Activated naive CD4-positive, alpha-beta T cell treated with anti-CD3 and anti-CD28 coated beads, Interleukin-2, amount 50 U/mL, for 16 hours (primary cell): ENCODE data around the gene LYAR.

Experiments
- DNase-seq: peaks from one replicate; pipeline ENCODE4 v3.0.0-alpha.2; 2020

The LYAR gene

DNA sequence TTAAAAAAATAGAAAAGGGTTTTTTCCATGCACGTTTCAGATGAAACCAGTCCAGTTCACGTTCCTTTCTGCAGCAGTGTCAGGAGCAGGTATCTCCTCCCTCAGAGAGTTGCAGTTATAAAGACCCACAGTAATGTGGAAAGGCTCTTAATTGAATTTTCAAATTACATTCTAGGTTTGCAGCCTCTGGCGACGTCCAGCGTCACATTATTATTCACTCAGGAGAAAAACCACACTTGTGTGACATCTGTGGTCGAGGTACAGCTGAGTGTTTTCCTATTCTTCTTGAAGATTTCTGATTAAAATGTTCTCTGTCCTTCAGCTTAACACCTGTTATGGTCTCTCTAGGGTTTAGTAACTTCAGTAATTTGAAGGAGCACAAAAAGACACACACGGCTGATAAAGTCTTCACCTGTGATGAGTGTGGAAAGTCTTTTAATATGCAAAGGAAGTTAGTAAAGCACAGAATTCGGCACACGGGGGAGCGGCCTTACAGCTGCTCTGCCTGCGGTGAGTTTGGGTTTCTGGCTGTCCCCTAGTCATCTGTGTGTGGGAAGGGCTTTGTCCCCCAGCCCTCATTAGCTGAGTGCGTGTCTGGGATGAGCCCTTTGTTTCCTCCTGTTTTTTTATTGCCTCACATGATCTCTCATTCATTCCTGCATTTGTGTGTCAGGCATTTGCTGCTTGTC is 25.7 kb upstream of the LYAR start:
- DNase-seq = no peak

DNA sequence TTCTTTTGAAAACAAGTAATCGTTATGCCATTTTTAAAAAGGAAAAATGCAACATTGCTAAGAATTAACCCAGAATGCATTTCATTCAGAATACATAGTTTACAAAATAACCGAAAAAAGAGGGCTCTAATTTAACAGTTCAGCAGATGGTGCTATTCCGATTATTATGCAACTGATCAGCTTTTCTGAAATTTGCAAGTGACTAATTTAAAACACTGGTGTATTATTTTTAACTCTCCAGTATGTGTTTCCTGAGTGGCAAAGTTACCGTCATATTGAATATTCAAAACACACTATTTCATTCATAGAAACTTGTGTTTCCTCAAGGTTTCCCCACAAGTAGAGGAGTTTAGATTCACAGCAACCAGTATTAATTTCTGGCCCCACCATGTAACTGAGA is 21.2 kb upstream of the LYAR start:
- no peak for DNase-seq

DNA sequence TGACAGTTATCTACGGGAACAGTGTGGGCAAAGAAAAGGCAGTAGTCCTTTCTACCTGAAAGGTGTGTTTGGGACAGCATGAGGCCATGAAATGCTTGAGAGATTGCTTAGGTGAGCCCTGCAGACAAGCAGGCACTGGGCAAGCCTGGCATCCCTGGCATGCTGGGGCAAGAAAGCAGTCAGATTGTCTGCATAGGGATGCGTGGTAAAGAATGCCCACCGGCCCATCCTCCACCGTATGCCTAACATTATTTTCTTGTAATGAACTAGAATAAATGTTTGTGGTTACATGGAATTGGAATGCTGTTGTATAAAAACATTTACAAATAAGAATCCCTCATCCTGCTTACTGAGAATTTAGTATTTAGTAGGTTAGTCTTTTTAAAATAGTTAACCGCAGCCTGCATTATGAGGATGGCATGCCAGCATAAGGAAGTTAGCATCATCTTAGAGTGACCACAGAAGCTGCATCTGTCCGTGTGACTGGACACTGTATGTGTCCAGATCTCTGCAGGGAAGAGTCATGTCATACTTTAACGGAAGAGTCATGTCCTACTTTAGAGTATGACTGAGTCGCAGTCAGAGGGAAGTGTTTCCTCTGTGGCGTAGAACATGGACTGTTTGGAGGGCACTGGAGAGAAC is 19.0 kb upstream of the LYAR start:
- no peak for DNase-seq

DNA sequence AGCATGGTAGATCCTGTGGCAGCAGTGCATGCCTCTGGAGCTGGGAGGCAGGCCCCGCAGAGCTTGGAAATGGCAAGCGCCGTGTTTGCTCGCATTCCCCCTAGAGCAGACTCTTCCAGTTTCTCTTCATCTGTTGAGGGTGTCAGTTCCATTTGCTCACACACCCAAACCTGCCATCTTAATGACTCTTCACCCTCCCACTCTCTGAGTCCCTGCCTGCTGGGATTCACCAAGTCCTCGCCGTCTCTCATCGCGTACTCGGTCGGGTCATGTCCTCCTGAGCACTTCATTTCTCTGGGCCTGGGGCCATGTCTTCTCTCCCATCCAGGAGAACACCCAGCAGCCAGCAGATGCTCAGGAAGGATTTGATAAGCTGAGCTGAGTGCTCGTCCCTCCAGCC is 17.0 kb upstream of the LYAR start:
- DNase-seq = no peak

DNA sequence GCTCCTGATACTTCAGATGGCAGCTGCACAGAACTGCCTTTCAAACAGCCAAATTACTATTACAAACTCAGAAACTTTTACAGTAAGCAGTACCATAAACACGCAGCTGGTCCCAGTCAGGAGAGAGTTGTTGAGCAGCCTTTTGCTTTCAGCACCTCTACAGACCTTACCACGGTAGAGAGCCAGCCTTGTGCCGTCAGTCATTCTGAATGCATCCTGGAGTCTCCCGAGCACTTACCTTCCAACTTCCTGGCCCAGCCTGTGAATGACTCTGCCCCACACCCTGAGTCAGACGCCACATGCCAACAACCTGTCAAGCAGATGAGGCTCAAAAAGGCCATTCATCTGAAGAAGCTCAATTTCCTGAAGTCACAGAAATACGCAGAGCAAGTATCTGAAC is 12.5 kb upstream of the LYAR start:
- no peak for DNase-seq

DNA sequence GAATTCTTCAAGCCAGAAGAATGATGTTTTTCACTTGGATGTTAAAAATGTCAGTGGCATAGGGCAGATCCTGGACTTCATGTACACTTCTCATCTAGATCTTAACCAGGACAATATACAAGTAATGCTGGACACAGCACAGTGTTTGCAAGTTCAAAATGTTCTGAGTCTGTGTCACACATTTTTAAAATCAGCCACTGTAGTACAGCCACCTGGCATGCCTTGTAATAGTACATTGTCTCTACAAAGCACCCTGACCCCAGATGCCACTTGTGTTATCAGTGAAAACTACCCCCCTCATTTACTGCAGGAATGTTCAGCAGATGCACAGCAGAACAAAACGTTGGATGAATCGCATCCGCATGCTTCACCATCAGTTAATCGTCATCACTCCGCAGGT is 12.0 kb upstream of the LYAR start:
- DNase-seq = no peak

DNA sequence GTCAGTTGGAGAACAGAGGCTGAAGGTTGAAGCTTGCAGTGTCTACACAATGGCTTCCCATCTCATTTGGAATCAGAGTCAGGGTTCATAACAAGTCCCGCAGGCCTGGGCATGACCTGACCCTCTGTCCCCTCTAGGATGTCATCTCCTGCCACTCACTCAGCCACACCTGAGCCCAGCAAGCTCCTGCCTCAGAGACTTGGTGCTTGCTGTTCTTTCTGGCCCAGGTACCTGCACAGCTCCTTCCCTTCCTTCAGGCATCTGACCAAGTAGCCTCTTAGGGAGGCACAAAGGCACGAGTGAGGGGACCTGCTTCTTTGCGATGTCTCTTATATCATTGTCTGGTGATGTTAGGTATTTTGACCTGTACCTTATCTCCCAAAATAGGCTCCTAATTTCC is 9.1 kb upstream of the LYAR start:
- DNase-seq = no peak

DNA sequence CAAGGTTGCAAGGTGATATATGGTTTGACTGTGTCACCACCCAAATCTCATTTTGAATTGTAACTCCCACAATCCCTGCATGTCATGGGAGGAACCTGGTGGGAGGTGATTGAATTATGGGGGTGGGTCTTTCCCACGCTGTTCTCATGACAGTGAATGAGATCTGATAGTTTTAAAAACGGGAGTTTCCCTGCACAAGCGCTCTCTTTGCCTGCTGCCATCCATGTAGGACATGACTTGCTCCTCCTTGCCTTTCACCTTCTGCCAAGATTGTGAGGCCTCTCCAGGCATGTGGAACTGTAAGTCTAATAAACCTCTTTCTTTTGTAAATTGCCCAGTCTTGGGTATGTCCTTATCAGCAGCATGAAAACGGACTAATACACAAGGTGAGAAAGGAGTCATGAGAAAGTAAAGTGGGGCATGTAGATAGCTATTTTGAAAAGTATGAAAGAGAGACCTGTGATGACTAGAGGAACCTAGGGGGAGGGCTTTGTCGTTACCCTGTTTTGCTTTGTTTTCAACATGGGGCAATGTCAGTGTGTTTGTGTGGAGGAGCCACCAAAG is 6.4 kb upstream of the LYAR start:
- no peak for DNase-seq

DNA sequence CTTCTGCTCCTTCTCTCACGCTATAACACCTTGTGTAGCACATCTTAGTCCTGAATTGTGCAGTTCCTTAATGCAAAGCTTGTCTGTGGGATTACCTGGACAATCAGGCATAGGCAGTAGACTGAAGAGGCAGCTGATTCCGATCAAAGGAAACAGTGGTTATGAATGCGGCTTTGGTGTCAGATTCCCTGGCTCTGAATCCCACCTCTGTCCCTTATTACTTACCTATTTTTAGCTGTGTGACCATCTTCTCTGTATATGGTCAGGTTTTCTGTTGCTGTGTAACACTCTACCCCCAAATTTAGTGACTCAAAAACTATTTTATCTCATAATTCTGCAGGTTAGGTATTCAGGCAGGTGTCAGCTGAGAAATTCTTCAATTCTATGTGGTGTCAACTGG is 3.3 kb upstream of the LYAR start:
- DNase-seq = no peak

DNA sequence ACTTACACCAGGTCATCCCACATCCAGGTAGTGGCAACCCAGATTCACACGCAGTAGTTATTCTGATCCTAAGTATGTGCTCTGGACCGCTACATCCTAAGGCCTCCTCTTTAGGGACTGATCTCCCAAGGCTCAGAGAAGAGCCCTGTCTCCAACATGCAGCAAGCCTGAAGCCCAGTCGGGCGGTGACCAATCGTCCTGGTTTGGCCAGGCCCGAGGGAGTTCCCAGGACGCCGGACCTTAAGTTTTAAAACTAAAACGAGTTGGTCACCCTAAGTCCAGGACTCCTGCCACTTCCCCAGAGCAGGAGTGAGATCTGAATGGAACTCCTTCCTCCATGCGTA is 385 bp downstream of the LYAR start:
- DNase-seq = no peak

DNA sequence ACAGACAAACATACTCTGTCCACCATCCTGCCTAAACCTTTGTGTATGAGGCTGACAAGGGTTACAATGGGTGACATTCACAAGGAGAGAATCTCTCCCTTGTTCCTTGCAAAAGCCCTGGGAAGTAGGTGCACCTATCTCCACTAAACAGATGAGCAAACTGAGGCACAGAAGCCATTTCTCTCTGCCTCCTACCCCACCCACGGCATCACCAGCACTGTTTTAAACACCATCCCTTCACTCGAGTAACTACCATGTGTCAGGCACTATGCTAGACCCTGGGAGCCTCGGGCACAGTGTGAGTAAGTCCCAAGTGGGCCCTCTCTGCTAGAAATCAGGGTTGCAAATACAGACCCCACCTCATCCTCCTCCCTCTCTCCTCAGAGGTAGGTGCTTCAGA is 899 bp downstream of the LYAR start:
- no peak for DNase-seq

DNA sequence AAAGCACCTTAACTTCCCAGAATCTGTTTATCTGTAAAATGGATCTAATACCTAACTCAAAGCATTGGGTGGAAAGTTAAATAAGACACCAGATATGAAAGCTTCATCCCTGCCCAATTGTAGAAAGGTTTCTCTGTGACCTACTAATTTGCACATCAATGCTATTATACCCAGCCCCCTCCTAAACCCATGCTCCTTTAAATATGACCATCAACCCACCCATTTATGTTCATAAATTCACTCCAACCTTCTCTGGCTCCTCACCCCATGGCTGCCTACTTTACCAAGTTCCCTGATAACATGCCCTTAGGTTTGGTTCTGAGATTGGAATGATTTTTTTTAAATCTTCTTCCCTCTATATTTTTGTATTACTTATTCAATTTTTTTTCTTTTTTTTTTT is 1.9 kb downstream of the LYAR start:
- DNase-seq = no peak

DNA sequence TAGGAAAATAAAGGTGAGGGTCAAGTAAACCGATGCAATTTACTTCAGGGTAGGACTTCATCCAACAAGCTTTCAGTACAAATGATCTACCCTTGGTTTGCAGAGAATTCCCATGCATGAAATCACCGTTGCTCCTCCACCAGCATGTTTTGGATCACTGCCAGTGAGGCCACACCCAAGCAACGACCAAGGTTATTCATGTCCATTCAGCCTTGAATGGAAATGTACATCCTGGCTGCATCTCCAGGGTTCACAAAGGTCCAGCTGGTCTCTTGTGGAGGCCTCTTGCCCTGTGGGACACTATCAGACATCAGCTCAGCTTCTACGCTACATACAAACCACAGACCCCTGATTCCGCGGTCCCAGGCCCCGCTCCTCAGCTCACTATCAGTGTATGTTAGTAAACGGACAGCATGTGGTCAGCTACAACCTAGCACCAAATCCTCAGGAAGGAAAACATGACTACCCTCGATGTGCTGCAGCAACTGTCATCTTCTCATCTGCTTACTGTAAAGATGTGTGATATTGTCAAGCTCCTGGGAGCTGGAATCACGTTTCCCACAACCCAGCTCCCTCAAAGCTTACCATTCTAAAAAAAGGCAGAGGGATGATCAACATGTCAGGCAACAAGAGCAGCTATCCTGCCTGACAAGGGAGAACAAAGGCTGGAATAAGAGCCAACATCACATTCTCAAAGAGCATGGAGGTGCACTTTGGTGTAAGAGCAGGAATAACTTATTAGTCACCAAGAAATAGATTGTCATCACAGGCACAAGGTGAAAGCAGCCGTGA is 4.9 kb downstream of the LYAR start:
- no peak for DNase-seq

DNA sequence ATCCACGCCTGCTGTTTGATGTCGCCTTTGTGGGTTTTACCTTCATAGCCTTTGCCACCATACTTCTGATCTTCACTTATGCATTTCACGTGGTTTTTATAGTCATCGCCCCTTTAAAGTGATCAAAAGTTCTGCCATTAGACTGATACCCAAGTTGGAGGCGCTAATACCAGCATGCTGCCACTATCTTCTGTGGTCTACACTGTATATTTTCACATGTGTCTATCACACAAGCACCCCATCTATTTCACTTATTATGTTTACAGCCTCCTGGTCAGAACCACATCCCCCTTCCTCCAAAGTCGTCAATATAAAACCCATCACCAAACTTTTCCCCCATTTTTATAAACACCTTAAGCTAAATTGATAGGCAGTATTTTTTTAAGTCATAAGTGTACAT is 8.2 kb downstream of the LYAR start:
- DNase-seq = no peak

DNA sequence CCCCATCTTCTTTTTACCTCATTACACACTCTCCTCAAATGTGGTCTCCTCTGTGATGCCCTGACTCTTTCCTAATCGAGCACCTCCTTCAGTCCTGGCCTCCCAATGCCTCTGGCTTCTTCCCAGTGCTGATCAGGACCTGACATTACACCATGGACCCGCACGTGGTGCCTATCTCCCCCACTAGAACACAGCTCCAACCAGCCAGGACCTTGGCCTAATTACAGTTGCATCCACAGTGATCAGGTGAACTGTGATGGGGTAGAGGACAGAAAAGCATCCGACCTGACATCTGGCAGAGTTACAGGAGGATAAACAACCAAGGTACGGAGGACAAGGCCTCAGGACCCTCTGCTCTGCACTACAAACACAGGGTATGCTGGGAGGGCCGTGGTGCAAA is 12.4 kb downstream of the LYAR start:
- no peak for DNase-seq

DNA sequence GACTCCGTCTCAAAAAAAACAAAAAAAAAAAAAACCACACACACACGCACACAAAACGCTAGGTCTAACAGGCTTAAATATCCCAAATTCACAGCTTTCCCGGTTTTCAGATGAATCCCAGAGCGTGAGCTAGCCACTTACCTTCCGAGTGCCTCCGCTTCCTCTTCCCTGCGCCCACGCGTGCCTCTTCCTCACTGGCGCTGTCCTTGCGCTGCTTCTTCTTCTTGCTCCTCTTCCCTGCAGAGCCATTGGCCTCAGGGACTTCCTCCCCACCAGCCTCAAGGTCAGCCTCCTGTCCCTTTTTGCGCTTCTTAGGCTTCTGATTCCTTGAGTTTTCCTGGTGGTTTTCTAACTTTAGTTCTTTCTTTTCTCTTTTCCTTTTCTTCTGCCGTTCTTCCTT is 15.7 kb downstream of the LYAR start:
- no peak for DNase-seq

DNA sequence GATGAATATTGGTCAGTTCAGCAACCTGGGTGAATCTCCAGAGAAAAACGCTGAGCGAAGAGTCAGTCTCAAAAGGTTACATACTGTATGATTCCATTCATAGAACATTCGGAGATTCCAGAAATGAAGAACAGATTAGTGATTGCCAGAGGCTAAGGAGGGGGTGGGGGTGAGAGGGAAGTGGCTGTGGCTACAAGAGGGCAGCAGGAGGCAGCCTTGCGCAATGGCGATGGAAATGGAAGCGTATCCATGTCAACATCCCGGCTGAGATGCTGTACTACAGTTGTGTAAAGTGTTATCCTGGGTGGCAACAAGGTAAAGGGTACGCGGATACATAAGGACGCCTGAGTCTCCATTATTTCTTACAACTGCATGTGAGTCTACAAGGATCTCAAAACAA is 18.0 kb downstream of the LYAR start:
- DNase-seq = no peak

DNA sequence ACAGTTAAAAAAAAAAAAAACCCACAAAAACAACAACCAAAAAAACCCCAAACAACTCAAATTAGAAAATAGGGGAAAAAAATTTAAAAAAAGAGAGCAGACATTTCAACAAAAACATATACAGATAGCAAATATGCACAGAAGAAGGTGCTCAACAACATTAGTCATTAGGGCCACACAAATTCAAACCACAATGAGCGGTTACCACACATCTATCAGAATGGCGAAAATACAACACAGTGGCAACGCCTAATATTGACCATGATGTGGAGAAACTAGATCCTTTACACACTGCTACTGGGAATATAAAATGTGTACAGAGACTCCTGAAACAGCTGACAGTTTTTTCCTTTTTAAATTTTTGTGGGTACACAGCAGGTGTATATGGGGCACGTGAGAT is 19.4 kb downstream of the LYAR start:
- DNase-seq = no peak

DNA sequence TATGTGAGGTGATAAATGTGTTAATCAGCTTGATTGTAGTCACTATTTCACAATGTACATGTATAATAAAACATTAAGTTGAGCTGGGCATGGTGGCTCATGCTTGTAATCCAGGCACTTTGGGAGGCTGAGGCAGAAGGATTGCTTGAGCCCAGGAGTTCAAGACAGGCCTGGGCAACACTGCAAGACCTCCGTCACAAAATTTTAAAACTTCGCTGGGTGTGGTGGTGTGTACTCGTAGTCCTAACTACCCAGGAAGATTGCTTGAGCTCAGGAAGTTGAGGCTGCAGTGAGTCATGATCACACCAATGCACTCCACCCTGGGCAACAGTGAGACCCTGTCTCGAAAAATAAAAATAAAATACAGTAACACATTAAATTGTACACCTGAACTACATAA is 20.1 kb downstream of the LYAR start:
- DNase-seq = no peak

DNA sequence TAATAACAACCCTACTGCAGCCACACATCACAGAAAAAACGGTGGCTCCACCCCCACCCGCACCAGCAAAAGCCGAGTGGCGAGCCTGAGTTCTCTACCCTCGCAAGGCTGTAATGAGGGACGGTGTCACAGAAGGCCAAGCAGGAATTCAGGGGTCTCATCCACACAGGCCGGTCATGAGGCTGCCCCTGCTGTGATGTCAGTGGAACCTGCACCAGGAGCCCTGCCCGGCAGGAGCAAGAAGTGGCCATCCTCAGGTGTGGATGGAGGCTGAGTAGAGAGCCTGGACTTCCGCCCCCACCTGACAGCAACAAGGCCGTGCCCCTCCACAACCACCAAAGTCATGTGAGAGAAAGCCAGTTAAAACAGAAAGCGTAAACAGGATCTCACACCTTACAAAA is 20.6 kb downstream of the LYAR start:
- no peak for DNase-seq

DNA sequence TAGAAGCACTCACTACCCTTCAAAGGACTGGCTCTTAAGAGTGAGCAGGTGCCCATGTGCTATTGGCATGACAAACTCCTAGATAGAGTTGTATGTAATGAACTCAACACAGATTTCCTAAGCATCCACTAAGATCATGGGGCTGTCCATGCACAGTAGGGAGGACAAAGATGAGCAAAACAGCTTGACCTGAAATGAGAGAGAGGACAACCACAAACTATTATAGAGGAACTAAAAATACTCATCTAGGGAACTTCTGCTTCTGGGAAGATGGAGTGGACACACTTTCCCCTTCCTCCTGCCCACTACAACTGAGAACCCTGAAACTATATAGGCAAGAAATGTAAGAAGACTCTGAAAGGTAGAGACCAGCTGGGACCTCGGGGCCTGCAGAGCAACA is 21.2 kb downstream of the LYAR start:
- DNase-seq = no peak

DNA sequence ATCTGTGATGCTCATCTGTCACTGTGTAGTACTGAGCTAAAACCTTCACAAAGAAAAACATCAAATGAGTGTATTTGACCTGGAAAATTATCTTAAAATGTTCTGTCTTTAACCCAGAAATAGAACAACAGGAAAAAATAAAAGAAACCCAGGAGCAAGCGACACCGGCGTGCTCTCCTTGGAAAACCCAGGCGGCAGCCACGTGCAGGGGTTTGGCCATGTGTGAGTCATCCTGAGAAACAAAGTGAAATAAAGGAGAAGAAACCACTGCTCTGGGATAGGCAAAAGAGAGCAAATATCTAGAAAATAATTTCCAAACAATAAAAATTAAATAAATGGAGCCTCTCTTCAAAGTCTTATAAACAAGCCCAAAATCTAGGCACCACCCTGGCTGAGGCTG is 22.0 kb downstream of the LYAR start:
- no peak for DNase-seq

DNA sequence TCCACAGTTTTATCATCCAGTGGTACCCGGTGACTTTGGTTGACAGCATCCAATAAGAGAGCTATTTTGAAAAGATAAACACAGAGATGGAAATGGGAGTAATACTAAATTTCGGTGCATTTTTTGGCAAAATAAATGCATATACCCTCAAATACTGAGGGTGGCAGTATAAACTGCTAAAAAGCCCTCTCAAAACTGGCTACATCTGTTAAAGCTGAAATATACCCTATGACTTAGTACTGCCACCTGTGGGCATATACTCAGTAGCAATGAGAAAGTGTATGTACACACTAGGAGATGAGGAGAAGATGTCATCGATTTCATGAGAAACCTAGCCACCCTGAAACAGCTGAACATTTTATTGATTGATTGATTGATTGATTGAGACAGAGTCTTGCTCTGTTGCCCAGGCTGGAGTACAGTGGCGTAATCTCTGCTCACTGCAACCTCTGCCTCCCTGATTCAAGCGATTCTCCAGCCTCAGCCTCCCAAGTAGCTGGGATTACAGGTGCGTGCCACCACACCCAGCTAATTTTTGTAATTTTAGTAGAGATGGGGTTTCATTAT is 29.7 kb downstream of the LYAR start:
- no peak for DNase-seq
